Endodermal cell (in vitro differentiated cells): ENCODE results near the gene KCNK13. TPM values are rescaled to one million over a fixed set of nuclear protein-coding genes. Genes with fewer than 3 reads are reported as not detected.

ENCODE experiments used
- DNase-seq: peaks from one replicate; pipeline ENCODE4 v3.0.0-alpha.2; 2017
- H3K27ac ChIP-seq: 2 replicates; pipeline ENCODE4 v1.5.1; 2013; ENCODE audit warnings: mild to moderate bottlenecking, low read depth, low read length, moderate library complexity
- H3K27me3 ChIP-seq: 2 replicates; pipeline ENCODE4 v1.6.1; 2013; ENCODE audit warnings: mild to moderate bottlenecking, low read length, moderate library complexity; ENCODE audit not compliant: insufficient read depth, control insufficient read depth, poor library complexity, severe bottlenecking
- H3K36me3 ChIP-seq: 2 replicates; pipeline ENCODE4 v1.7.0; 2013; ENCODE audit warnings: mild to moderate bottlenecking, low read length, moderate library complexity; ENCODE audit not compliant: control insufficient read depth, insufficient read depth
- H3K4me1 ChIP-seq: one replicate; pipeline ENCODE4 v1.7.0; 2013; ENCODE audit warnings: low read length; ENCODE audit not compliant: control insufficient read depth, insufficient read depth
- H3K4me3 ChIP-seq: 2 replicates; pipeline ENCODE4 v1.5.1; 2013; ENCODE audit warnings: mild to moderate bottlenecking, low read length, moderate library complexity
- H3K9ac ChIP-seq: 2 replicates; pipeline ENCODE4 v1.6.1; 2013; ENCODE audit warnings: mild to moderate bottlenecking, low read length, moderate library complexity; ENCODE audit not compliant: poor library complexity, severe bottlenecking; ENCODE audit errors: extremely low read depth
- H3K9me3 ChIP-seq: 2 replicates; pipeline ENCODE4 v1.6.1; 2013; ENCODE audit warnings: mild to moderate bottlenecking, low read length, moderate library complexity; ENCODE audit not compliant: control insufficient read depth
- H3K27ac Mint-ChIP-seq: 2 replicates; pipeline ENCODE4 v1.8.0; 2020; ENCODE audit warnings: mixed read lengths
- H3K27me3 Mint-ChIP-seq: 2 replicates; pipeline ENCODE4 v1.8.0; 2021; ENCODE audit warnings: mild to moderate bottlenecking, mixed read lengths; ENCODE audit not compliant: insufficient read depth
- H3K36me3 Mint-ChIP-seq: 2 replicates; pipeline ENCODE4 v1.8.0; 2020; ENCODE audit warnings: low read depth, mixed read lengths
- H3K4me1 Mint-ChIP-seq: 2 replicates; pipeline ENCODE4 v1.8.0; 2020; ENCODE audit warnings: mixed read lengths
- H3K4me3 Mint-ChIP-seq: 2 replicates; pipeline ENCODE4 v1.8.0; 2020; ENCODE audit warnings: mild to moderate bottlenecking, moderate library complexity, mixed read lengths
- H3K9me3 Mint-ChIP-seq: 2 replicates; pipeline ENCODE4 v1.8.0; 2020; ENCODE audit warnings: mild to moderate bottlenecking, mixed read lengths
- WGBS, 2 experiments: methylation state at CpG; one replicate each; pipeline versions ENCODE4 v1.1.5 to v1.1.7; 2013; ENCODE audit warnings: missing lambda C conversion rate in 2 of 2, mixed read lengths in 1 of 2; ENCODE audit not compliant: insufficient coverage in 1 of 2, insufficient read length in 1 of 2; 5-methylcytosine and 5-hydroxymethylcytosine counted together
- total RNA-seq, 2 donors: library from RNA; stranded (reverse); fragmentation: NEBNext Ultra II Directional in 1 of 2; extraction: Animal tissue kit (Norgen Biotek cat#: 25700) in 1 of 2; gene quantifications; 2 replicates in 1 of 2; 3 replicates in 1 of 2; pipeline ENCODE4 v1.2.1, GENCODE V29; 2021
- TF ChIP-seq, protein P1 (sequence below): fragments of 200-600 bp; sonication (generic); conservative IDR thresholded peaks from 2 replicates; pipeline ENCODE4 v1.5.0; 2021; ENCODE audit warnings: antibody characterized with exemption, mild to moderate bottlenecking

The KCNK13 gene
- total RNA-seq, 2 donors from 2014 or later, result 0.58 to 1.3 TPM

- Mint-ChIP-seq H3K27me3 (peaks cover 13% of the 10 kb centered on the region), H3K27ac (no peak overlapping the region), H3K36me3 (no peaks in the 10 kb centered on the region), H3K4me1 (peaks cover 3% of the 10 kb centered on the region), H3K9me3 (peaks cover 11% of the 10 kb centered on the region), H3K4me3 (no peak overlapping the region)
- DNase-seq, result no peak
- Histone ChIP-seq H3K4me3 (no peak overlapping the region), H3K27me3 (no peaks in the 10 kb centered on the region), H3K9ac (no peak overlapping the region), H3K4me1 (no peaks in the 10 kb centered on the region), H3K27ac (no peak overlapping the region), H3K36me3 (no peaks in the 10 kb centered on the region), H3K9me3 (no peaks in the 10 kb centered on the region)
- 98 to 100% methylated on average over 3 of the region's 3 CpGs for WGBS, 2 experiments
- TF ChIP-seq, protein P1, sequence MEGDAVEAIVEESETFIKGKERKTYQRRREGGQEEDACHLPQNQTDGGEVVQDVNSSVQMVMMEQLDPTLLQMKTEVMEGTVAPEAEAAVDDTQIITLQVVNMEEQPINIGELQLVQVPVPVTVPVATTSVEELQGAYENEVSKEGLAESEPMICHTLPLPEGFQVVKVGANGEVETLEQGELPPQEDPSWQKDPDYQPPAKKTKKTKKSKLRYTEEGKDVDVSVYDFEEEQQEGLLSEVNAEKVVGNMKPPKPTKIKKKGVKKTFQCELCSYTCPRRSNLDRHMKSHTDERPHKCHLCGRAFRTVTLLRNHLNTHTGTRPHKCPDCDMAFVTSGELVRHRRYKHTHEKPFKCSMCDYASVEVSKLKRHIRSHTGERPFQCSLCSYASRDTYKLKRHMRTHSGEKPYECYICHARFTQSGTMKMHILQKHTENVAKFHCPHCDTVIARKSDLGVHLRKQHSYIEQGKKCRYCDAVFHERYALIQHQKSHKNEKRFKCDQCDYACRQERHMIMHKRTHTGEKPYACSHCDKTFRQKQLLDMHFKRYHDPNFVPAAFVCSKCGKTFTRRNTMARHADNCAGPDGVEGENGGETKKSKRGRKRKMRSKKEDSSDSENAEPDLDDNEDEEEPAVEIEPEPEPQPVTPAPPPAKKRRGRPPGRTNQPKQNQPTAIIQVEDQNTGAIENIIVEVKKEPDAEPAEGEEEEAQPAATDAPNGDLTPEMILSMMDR, result no peak
These were observed 115.9 kb downstream of the KCNK13 start for GRCh38 chr14:90177539-90178189.

- no peak overlapping the region for H3K4me3 Mint-ChIP-seq
- no peak for DNase-seq
- H3K27ac ChIP-seq, result no peak overlapping the region
- no peaks in the 10 kb centered on the region for H3K9me3 ChIP-seq
- H3K27ac Mint-ChIP-seq, result no peak overlapping the region
- no peaks in the 10 kb centered on the region for H3K36me3 Mint-ChIP-seq
- H3K4me1 Mint-ChIP-seq, result peaks cover 3% of the 10 kb centered on the region
- no peaks in the 10 kb centered on the region for H3K36me3 ChIP-seq
- TF ChIP-seq, protein P1, result no peak
- no peaks in the 10 kb centered on the region for H3K4me1 ChIP-seq
- H3K27me3 ChIP-seq, result peaks cover 6% of the 10 kb centered on the region
- H3K4me3 ChIP-seq, result no peak overlapping the region
- 84 to 91% methylated on average over 4 to 7 of the region's 7 CpGs for WGBS, 2 experiments
- H3K9me3 Mint-ChIP-seq, result peaks cover 4% of the 10 kb centered on the region
- no peak overlapping the region for H3K9ac ChIP-seq
- peaks cover 25% of the 10 kb centered on the region for H3K27me3 Mint-ChIP-seq
These were observed 117.6 kb downstream of the KCNK13 start for GRCh38 chr14:90179357-90179756.

- H3K36me3 Mint-ChIP-seq, result no peaks in the 10 kb centered on the region
These were observed 118.3 kb downstream of the KCNK13 start for GRCh38 chr14:90179809-90180779.

More at GRCh38 chr14:90179809-90180779, 118.3 kb downstream of the KCNK13 start:
- peaks cover 25% of the 10 kb centered on the region for H3K27me3 Mint-ChIP-seq
- H3K4me3 Mint-ChIP-seq, result no peak overlapping the region
- H3K4me3 ChIP-seq, result no peak overlapping the region
- no peaks in the 10 kb centered on the region for H3K36me3 ChIP-seq
- no peaks in the 10 kb centered on the region for H3K4me1 ChIP-seq
- no peak overlapping the region for H3K27ac Mint-ChIP-seq
- TF ChIP-seq, protein P1, result no peak
- no peak overlapping the region for H3K9ac ChIP-seq
- H3K9me3 ChIP-seq, result no peaks in the 10 kb centered on the region
- peaks cover 3% of the 10 kb centered on the region for H3K4me1 Mint-ChIP-seq
- H3K27ac ChIP-seq, result no peak overlapping the region
- WGBS, 2 experiments, result 91 to 100% methylated on average over 2 to 4 of the region's 4 CpGs
- peaks cover 6% of the 10 kb centered on the region for H3K27me3 ChIP-seq
- no peak for DNase-seq
- peaks cover 4% of the 10 kb centered on the region for H3K9me3 Mint-ChIP-seq
